HCT116 (cell line): ENCODE data around the gene MYDGF. TPM values are rescaled to one million over a fixed set of nuclear protein-coding genes. Genes with fewer than 3 reads are reported as not detected.

Experiments used
- ATAC-seq: fragments of 200-7000 bp; cut with Tn5 transposase; 2 replicates; pipeline ENCODE4 v1.9.1; 2020; ENCODE audit warnings: mild to moderate bottlenecking, moderate library complexity
- BruUV-seq: library from RNA; stranded (reverse); fragments of 400-500 nt; replicated peaks from 2 replicates; lab custom pipeline; 2021; lab: Mats Ljungman, UMichigan
- CTCF ChIA-PET: fragments of 300-600 bp; sonication (Branson Sonifier 250); formaldehyde crosslinking; loops from one replicate; lab custom pipeline; 2021; ENCODE audit warnings: antibody characterized with exemption; lab: Charles Lee
- POLR2A ChIA-PET: fragments of 300-600, 350-600 bp; sonication (Branson Sonifier 250); formaldehyde crosslinking; loops from one replicate; lab custom pipeline; 2021; ENCODE audit warnings: antibody characterized with exemption; lab: Charles Lee
- RAD21 ChIA-PET, 2 experiments: fragments of 300-600 bp; sonication (Branson Sonifier 250); formaldehyde crosslinking; loops; one replicate each; lab custom pipeline; 2023; ENCODE audit warnings: low total read pairs in 2 of 2; ENCODE audit not compliant: uncharacterized antibody in 2 of 2, unreplicated experiment in 2 of 2, low non-redundant PET in 1 of 2; lab: Charles Lee
- DNase-seq: peaks from one replicate; pipeline ENCODE4 v3.0.0-alpha.2; 2010; ENCODE audit warnings: low read depth, low spot score
- H2AFZ ChIP-seq: fragments of 200-600 bp; shearing (Covaris generic), sonication (generic); 2 replicates; pipeline ENCODE4 v1.6.1; 2017; ENCODE audit warnings: low read depth, mixed run types, mixed read lengths, antibody characterized with exemption, low read length; ENCODE audit not compliant: poor library complexity, severe bottlenecking
- H3K27ac ChIP-seq: 2 replicates; pipeline ENCODE4 v1.5.1; 2012; ENCODE audit warnings: low read depth, low read length
- H3K27me3 ChIP-seq: fragments of 200-600 bp; sonication (generic); 2 replicates; pipeline ENCODE4 v1.6.1; 2016; ENCODE audit warnings: mixed run types, low read length, mixed read lengths; ENCODE audit not compliant: insufficient read depth
- H3K36me3 ChIP-seq, 2 experiments: fragments of 200-500 bp in 1 of 2; fragments of 200-600 bp in 1 of 2; sonication (Bioruptor generic) in 1 of 2; sonication (generic) in 1 of 2; 2 replicates each; pipeline versions ENCODE4 v1.5.1 to v1.6.1; 2014 to 2016; ENCODE audit warnings: low read length in 2 of 2, inconsistent platforms in 1 of 2, mixed read lengths in 1 of 2, mixed run types in 1 of 2; ENCODE audit not compliant: insufficient read depth in 2 of 2, control insufficient read depth in 1 of 2
- H3K4me1 ChIP-seq, 2 experiments: fragments of 200-600 bp in 1 of 2; sonication (generic) in 1 of 2; 2 replicates each; pipeline versions ENCODE4 v1.5.1 to v1.6.1; 2012 to 2017; ENCODE audit warnings: low read length in 2 of 2, inconsistent platforms in 1 of 2, mild to moderate bottlenecking in 1 of 2, mixed read lengths in 1 of 2, mixed run types in 1 of 2, moderate library complexity in 1 of 2; ENCODE audit not compliant: insufficient read depth in 2 of 2, control insufficient read depth in 1 of 2
- H3K4me2 ChIP-seq: fragments of 200-600 bp; sonication (generic); 2 replicates; pipeline ENCODE4 v1.6.1; 2017; ENCODE audit warnings: mixed run types, low read length, mixed read lengths
- H3K4me3 ChIP-seq, 2 experiments: fragments of 200-600 bp in 1 of 2; sonication (generic) in 1 of 2; replicated peaks in 1 of 2; 2 replicates each; pipeline ENCODE4 v1.5.1; 2011 to 2016; ENCODE audit warnings: low read length in 2 of 2, control low read depth in 1 of 2, low read depth in 1 of 2, mild to moderate bottlenecking in 1 of 2, mixed read lengths in 1 of 2, mixed run types in 1 of 2
- H3K79me2 ChIP-seq: fragments of 200-600 bp; sonication (generic); 2 replicates; pipeline ENCODE4 v1.6.1; 2017; ENCODE audit warnings: mild to moderate bottlenecking, mixed run types, low read length, moderate library complexity, mixed read lengths; ENCODE audit not compliant: insufficient read depth
- H3K9ac ChIP-seq: fragments of 200-600 bp; sonication (generic); 2 replicates; pipeline ENCODE4 v1.6.1; 2016; ENCODE audit warnings: low read length, mixed read lengths
- H3K9me2 ChIP-seq: fragments of 200-600 bp; sonication (generic), shearing (Covaris generic); 2 replicates; pipeline ENCODE4 v1.6.1; 2017; ENCODE audit warnings: mixed run types, mild to moderate bottlenecking, moderate library complexity; ENCODE audit not compliant: insufficient read depth
- H3K9me3 ChIP-seq, 2 experiments: fragments of 200-500 bp in 1 of 2; fragments of 200-600 bp in 1 of 2; sonication (Bioruptor generic) in 1 of 2; sonication (generic) in 1 of 2; 2 replicates each; pipeline ENCODE4 v1.6.1; 2014 to 2017; ENCODE audit warnings: low read length in 2 of 2, mixed read lengths in 2 of 2, inconsistent platforms in 1 of 2, low read depth in 1 of 2, mild to moderate bottlenecking in 1 of 2, mixed run types in 1 of 2, moderate library complexity in 1 of 2; ENCODE audit not compliant: control insufficient read depth in 1 of 2, insufficient read depth in 1 of 2
- H4K20me1 ChIP-seq: fragments of 200-600 bp; sonication (generic), shearing (Covaris generic); 2 replicates; pipeline ENCODE4 v1.6.1; 2017; ENCODE audit warnings: mixed run types, mild to moderate bottlenecking, moderate library complexity; ENCODE audit not compliant: insufficient read depth
- CBX3 ChIP-seq: IDR thresholded peaks from 2 replicates; pipeline ENCODE4 v1.6.1; 2012; ENCODE audit warnings: low read depth
- ELF1 ChIP-seq: IDR thresholded peaks from 2 replicates; pipeline ENCODE4 v1.6.1; 2012; ENCODE audit warnings: low read depth, borderline replicate concordance
- EZH2 ChIP-seq: fragments of 200-600 bp; sonication (generic); IDR thresholded peaks from 2 replicates; pipeline ENCODE4 v1.6.1; 2017; ENCODE audit warnings: antibody characterized with exemption, mixed run types
- EZH2phosphoT487 ChIP-seq: fragments of 200-600 bp; IDR thresholded peaks from 2 replicates; pipeline ENCODE4 v1.6.1; 2018; ENCODE audit warnings: antibody characterized with exemption, borderline replicate concordance
- FOSL1 ChIP-seq: IDR thresholded peaks from 2 replicates; pipeline ENCODE4 v1.6.1; 2012; ENCODE audit warnings: low read depth
- JUND ChIP-seq: IDR thresholded peaks from 2 replicates; pipeline ENCODE4 v1.6.1; 2012
- RAD21 ChIP-seq: IDR thresholded peaks from 2 replicates; pipeline ENCODE4 v1.6.1; 2012; ENCODE audit warnings: low read depth, mild to moderate bottlenecking
- SIN3A ChIP-seq: IDR thresholded peaks from 2 replicates; pipeline ENCODE4 v1.6.1; 2012; ENCODE audit warnings: low read depth
- SRF ChIP-seq: IDR thresholded peaks from 2 replicates; pipeline ENCODE4 v1.6.1; 2012; ENCODE audit warnings: low read depth
- ZBTB33 ChIP-seq: IDR thresholded peaks from 2 replicates; pipeline ENCODE4 v1.6.1; 2011; ENCODE audit warnings: mild to moderate bottlenecking, low read length, moderate library complexity; ENCODE audit not compliant: insufficient replicate concordance; ENCODE audit errors: extremely low read depth
- ZFX ChIP-seq: fragments of 450-650 bp; IDR thresholded peaks from 2 replicates; pipeline ENCODE4 v1.6.1; 2017
- ZNF274 ChIP-seq: fragments of 200-500 bp; sonication (Bioruptor generic); IDR thresholded peaks from 2 replicates; pipeline ENCODE4 v1.6.1; 2014; ENCODE audit warnings: mild to moderate bottlenecking, low read depth, low read length, inconsistent platforms
- intact Hi-C: fragments of 100-400 bp; cut with micrococcal nuclease; formaldehyde crosslinking; loops from 2 replicates; pipeline ENCODE4 v1.10.0; 2022
- total RNA-seq: library from RNA; stranded (reverse); gene quantifications from one replicate; pipeline ENCODE4 v1.2.1, GENCODE V29; 2021; ENCODE audit not compliant: unreplicated experiment
- TF ChIP-seq, protein P1 (sequence below), 3 experiments: fragments of 200-600 bp in 1 of 3; sonication (generic) in 1 of 3; IDR thresholded peaks in 2 of 3; conservative IDR thresholded peaks in 1 of 3; 2 replicates each; pipeline ENCODE4 v1.5.1; 2012 to 2017; ENCODE audit warnings: low read depth in 2 of 3, low read length in 2 of 3, antibody characterized with exemption in 1 of 3, borderline replicate concordance in 1 of 3, control low read depth in 1 of 3, mild to moderate bottlenecking in 1 of 3, mixed read lengths in 1 of 3, mixed run types in 1 of 3, moderate library complexity in 1 of 3; ENCODE audit not compliant: insufficient read depth in 1 of 3
- TF ChIP-seq, protein P2 (sequence below): IDR thresholded peaks from 2 replicates; pipeline ENCODE4 v1.6.1; 2012; ENCODE audit warnings: low read depth

The MYDGF gene
- total RNA-seq, 1 experiment from 2014 or later: 110 TPM

- Histone ChIP-seq H3K9me3 (no peaks in the 10 kb centered on the region), H3K4me3 (no peak overlapping the region), H3K27me3 (peaks cover 8% of the 10 kb centered on the region; the same call in 1 of the 2 replicates), H3K36me3 (no peaks in the 10 kb centered on the region), H4K20me1 (no peaks in the 10 kb centered on the region), H3K9me2 (no peaks in the 10 kb centered on the region), H3K9ac (no peak overlapping the region), H3K27ac (no peak overlapping the region), H3K4me2 (no peak overlapping the region), H3K79me2 (no peaks in the 10 kb centered on the region), H2AFZ (no peak overlapping the region), H3K4me1 (no peaks in the 10 kb centered on the region)
- RAD21 ChIA-PET: no interaction called here
- ATAC-seq (no peak), DNase-seq (no peak)
- intact Hi-C loops: no loop called here
- POLR2A ChIA-PET: no interaction called here
- TF ChIP-seq JUND (no peak), CBX3 (no peak), ZNF274 (no peak), SRF (no peak), FOSL1 (no peak), EZH2phosphoT487 (no peak), SIN3A (no peak), ELF1 (no peak), RAD21 (no peak), ZBTB33 (no peak), EZH2 (no peak), ZFX (no peak)
- TF ChIP-seq, protein P1, sequence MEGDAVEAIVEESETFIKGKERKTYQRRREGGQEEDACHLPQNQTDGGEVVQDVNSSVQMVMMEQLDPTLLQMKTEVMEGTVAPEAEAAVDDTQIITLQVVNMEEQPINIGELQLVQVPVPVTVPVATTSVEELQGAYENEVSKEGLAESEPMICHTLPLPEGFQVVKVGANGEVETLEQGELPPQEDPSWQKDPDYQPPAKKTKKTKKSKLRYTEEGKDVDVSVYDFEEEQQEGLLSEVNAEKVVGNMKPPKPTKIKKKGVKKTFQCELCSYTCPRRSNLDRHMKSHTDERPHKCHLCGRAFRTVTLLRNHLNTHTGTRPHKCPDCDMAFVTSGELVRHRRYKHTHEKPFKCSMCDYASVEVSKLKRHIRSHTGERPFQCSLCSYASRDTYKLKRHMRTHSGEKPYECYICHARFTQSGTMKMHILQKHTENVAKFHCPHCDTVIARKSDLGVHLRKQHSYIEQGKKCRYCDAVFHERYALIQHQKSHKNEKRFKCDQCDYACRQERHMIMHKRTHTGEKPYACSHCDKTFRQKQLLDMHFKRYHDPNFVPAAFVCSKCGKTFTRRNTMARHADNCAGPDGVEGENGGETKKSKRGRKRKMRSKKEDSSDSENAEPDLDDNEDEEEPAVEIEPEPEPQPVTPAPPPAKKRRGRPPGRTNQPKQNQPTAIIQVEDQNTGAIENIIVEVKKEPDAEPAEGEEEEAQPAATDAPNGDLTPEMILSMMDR (IDR thresholded peaks at IDR 0.05 in 2 of 3, conservative IDR thresholded peaks at IDR 0.05 in 1 of 3; ENCODE audit: borderline replicate concordance in 1 of 3, insufficient read depth in 1 of 3, low read depth in 2 of 3, low read length in 2 of 3): no peak
- TF ChIP-seq, protein P2, sequence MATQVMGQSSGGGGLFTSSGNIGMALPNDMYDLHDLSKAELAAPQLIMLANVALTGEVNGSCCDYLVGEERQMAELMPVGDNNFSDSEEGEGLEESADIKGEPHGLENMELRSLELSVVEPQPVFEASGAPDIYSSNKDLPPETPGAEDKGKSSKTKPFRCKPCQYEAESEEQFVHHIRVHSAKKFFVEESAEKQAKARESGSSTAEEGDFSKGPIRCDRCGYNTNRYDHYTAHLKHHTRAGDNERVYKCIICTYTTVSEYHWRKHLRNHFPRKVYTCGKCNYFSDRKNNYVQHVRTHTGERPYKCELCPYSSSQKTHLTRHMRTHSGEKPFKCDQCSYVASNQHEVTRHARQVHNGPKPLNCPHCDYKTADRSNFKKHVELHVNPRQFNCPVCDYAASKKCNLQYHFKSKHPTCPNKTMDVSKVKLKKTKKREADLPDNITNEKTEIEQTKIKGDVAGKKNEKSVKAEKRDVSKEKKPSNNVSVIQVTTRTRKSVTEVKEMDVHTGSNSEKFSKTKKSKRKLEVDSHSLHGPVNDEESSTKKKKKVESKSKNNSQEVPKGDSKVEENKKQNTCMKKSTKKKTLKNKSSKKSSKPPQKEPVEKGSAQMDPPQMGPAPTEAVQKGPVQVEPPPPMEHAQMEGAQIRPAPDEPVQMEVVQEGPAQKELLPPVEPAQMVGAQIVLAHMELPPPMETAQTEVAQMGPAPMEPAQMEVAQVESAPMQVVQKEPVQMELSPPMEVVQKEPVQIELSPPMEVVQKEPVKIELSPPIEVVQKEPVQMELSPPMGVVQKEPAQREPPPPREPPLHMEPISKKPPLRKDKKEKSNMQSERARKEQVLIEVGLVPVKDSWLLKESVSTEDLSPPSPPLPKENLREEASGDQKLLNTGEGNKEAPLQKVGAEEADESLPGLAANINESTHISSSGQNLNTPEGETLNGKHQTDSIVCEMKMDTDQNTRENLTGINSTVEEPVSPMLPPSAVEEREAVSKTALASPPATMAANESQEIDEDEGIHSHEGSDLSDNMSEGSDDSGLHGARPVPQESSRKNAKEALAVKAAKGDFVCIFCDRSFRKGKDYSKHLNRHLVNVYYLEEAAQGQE: no peak
- CTCF ChIA-PET: no interaction called here
- BruUV-seq: no TSS peak
These were observed 56.8 kb downstream of the MYDGF start for GRCh38 chr19:4613254-4613751.
